GM12878 (cell line): Measurements from ENCODE around the gene ENDOG. TPM values are rescaled to one million over a fixed set of nuclear protein-coding genes. Genes with fewer than 3 reads are reported as not detected.

Experiments used
- ATF3 ChIP-seq: IDR thresholded peaks from 2 replicates; pipeline ENCODE4 v1.6.1; 2011; ENCODE audit warnings: low read depth, mild to moderate bottlenecking, low read length, moderate library complexity, borderline replicate concordance; ENCODE audit errors: extremely low read depth
- BACH1 ChIP-seq: fragments of 450-650 bp; IDR thresholded peaks from 2 replicates; pipeline ENCODE4 v1.6.1; 2017; ENCODE audit warnings: mild to moderate bottlenecking, borderline replicate concordance
- E2F4 ChIP-seq: IDR thresholded peaks from 2 replicates; pipeline ENCODE4 v1.6.1; 2012; ENCODE audit warnings: low read depth, low read length, improper control_type of control experiment
- FOS ChIP-seq: IDR thresholded peaks from 3 replicates; pipeline ENCODE4 v1.6.1; 2011; ENCODE audit warnings: borderline replicate concordance; ENCODE audit not compliant: insufficient read length; ENCODE audit errors: extremely low read depth
- IKZF1 ChIP-seq: fragments of 450-650 bp; conservative IDR thresholded peaks from 2 replicates; pipeline ENCODE4 v1.6.1; 2017; ENCODE audit warnings: antibody characterized with exemption, mild to moderate bottlenecking
- KDM1A ChIP-seq: fragments of 200-600 bp; sonication (generic); IDR thresholded peaks from 2 replicates; pipeline ENCODE4 v1.6.1; 2016; ENCODE audit warnings: borderline replicate concordance
- MTA3 ChIP-seq: IDR thresholded peaks from 2 replicates; pipeline ENCODE4 v1.6.1; 2012; ENCODE audit warnings: low read length, inconsistent platforms, borderline replicate concordance
- NR2C1 ChIP-seq: fragments of 450-650 bp; IDR thresholded peaks from 2 replicates; pipeline ENCODE4 v1.6.1; 2017; ENCODE audit warnings: antibody characterized with exemption, mild to moderate bottlenecking, moderate library complexity
- PBX3 ChIP-seq: IDR thresholded peaks from 2 replicates; pipeline ENCODE4 v1.6.1; 2011; ENCODE audit warnings: mild to moderate bottlenecking, low read depth, low read length, moderate library complexity; ENCODE audit not compliant: insufficient replicate concordance
- PKNOX1 ChIP-seq: fragments of 450-650 bp; IDR thresholded peaks from 2 replicates; pipeline ENCODE4 v1.6.1; 2016; ENCODE audit warnings: mild to moderate bottlenecking
- PML ChIP-seq: IDR thresholded peaks from 2 replicates; pipeline ENCODE4 v1.6.1; 2012; ENCODE audit warnings: low read length, inconsistent platforms
- POLR2A ChIP-seq: IDR thresholded peaks from 2 replicates; pipeline ENCODE4 v1.6.1; 2011; ENCODE audit warnings: low read depth, mild to moderate bottlenecking, low read length
- POLR2AphosphoS5 ChIP-seq: IDR thresholded peaks from 2 replicates; pipeline ENCODE4 v1.6.1; 2011; ENCODE audit warnings: mild to moderate bottlenecking, low read length, inconsistent platforms
- PRDM15 ChIP-seq: fragments of 450-650 bp; formaldehyde crosslinking; IDR thresholded peaks from 2 replicates; pipeline ENCODE4 v1.4.0; 2020; ENCODE audit warnings: mild to moderate bottlenecking, moderate library complexity
- RB1 ChIP-seq: fragments of 450-650 bp; formaldehyde crosslinking; IDR thresholded peaks from 2 replicates; pipeline ENCODE4 v1.6.1; 2017; ENCODE audit warnings: mild to moderate bottlenecking, borderline replicate concordance
- RELA ChIP-seq: fragments of 450-650 bp; IDR thresholded peaks from 2 replicates; pipeline ENCODE4 v1.8.0; 2014; ENCODE audit warnings: borderline replicate concordance; ENCODE audit not compliant: partially characterized antibody
- SIX5 ChIP-seq: IDR thresholded peaks from 2 replicates; pipeline ENCODE4 v1.6.1; 2011; ENCODE audit warnings: mild to moderate bottlenecking, low read depth, low read length, moderate library complexity; ENCODE audit not compliant: severe bottlenecking
- SKIL ChIP-seq: fragments of 450-650 bp; IDR thresholded peaks from 2 replicates; pipeline ENCODE4 v1.6.1; 2017; ENCODE audit warnings: mild to moderate bottlenecking, low read depth, inconsistent platforms; ENCODE audit not compliant: poor library complexity, severe bottlenecking
- TARDBP ChIP-seq: IDR thresholded peaks from 2 replicates; pipeline ENCODE4 v1.6.1; 2016; ENCODE audit warnings: borderline replicate concordance
- TBL1XR1 ChIP-seq: IDR thresholded peaks from 2 replicates; pipeline ENCODE4 v1.6.1; 2012; ENCODE audit warnings: low read depth, low read length, improper control_type of control experiment
- ZNF217 ChIP-seq: fragments of 450-650 bp; IDR thresholded peaks from 2 replicates; pipeline ENCODE4 v1.6.1; 2017; ENCODE audit warnings: antibody characterized with exemption, mild to moderate bottlenecking
- polyA plus RNA-seq, 11 experiments: library from polyadenylated mRNA; depleted of rRNA in 4 of 11; unstranded in 6 of 11; stranded (reverse) in 5 of 11; fragments of >200 nt; fragmentation: Nextera tagmentation in 4 of 11; fragmentation: Illumina TruSeq in 1 of 11; extraction: Ambion mirVana in 4 of 11; extraction: Trizol in 1 of 11; gene quantifications; 1 replicate in 1 of 11; 2 replicates in 10 of 11; pipeline versions ENCODE4 v1.2.1 to v1.2.3, GENCODE V29; 2011 to 2016; ENCODE audit warnings: inconsistent platforms in 2 of 11, missing spikeins in 2 of 11, low read depth in 1 of 11
- total RNA-seq, 4 experiments: library from RNA; depleted of rRNA in 3 of 4; stranded (reverse); fragments of >200 nt in 3 of 4; fragmentation: Illumina TruSeq in 1 of 4; extraction: Trizol in 1 of 4; gene quantifications; 2 replicates each; pipeline versions ENCODE4 v1.2.1 to v1.2.3, GENCODE V29; 2013 to 2021

Gene ENDOG
- total and polyA plus RNA-seq, 10 of the 15 experiments (the other 5 are each of a cell fraction or from before 2014, with no cell fraction given), result 0.84 to 29.2 (median 9.0) TPM

- TF ChIP-seq ATF3 (peak; percentile 42; the same call in 1 of the 2 replicates), PKNOX1 (peak; percentile 63; the same call in 1 of the 2 replicates), NR2C1 (no peak; the same call in 1 of the 2 replicates), PRDM15 (no peak), PML (peak; percentile 39; the same call in 1 of the 2 replicates), TBL1XR1 (no peak), TARDBP (no peak), RELA (no peak), BACH1 (no peak), POLR2AphosphoS5 (peak; percentile 81), POLR2A (peak; percentile 82), MTA3 (no peak), SKIL (no peak), PBX3 (no peak), KDM1A (no peak), SIX5 (no peak), E2F4 (no peak), ZNF217 (no peak), IKZF1 (peak; percentile 84), RB1 (peak; percentile 50; the same call in 1 of the 2 replicates), FOS (no peak)
Observed at GRCh38 chr9:128818099-128818838, at the start of gene ENDOG (continued).
